Loucy (cell line): ENCODE data around the gene XRCC1.
"Not testable (repeated sequence)": the region's sequence is repeated elsewhere in the genome, so short reads cannot be mapped to it uniquely, and the experiment has no call there.

Experiments used
- H2AFZ ChIP-seq: fragments of 200-600 bp; sonication (generic); 2 replicates; pipeline ENCODE4 v1.6.0; 2016; ENCODE audit warnings: antibody characterized with exemption, mild to moderate bottlenecking, low read length, moderate library complexity
- H3F3A ChIP-seq: fragments of 200-600 bp; 2 replicates; pipeline ENCODE4 v1.6.0; 2016; ENCODE audit warnings: antibody characterized with exemption, low read depth, mild to moderate bottlenecking
- H3K27me3 ChIP-seq: fragments of 200-600 bp; sonication (generic); 2 replicates; pipeline ENCODE4 v1.6.1; 2014; ENCODE audit warnings: low read length, mild to moderate bottlenecking; ENCODE audit not compliant: insufficient read depth, poor library complexity, severe bottlenecking
- H3K36me3 ChIP-seq: fragments of 200-600 bp; sonication (generic); 2 replicates; pipeline ENCODE4 v1.6.1; 2016; ENCODE audit warnings: low read length; ENCODE audit not compliant: insufficient read depth
- H3K4me1 ChIP-seq: fragments of 200-600 bp; sonication (generic); 2 replicates; pipeline ENCODE4 v1.5.1; 2014; ENCODE audit warnings: low read length, mild to moderate bottlenecking; ENCODE audit not compliant: insufficient read depth, poor library complexity, severe bottlenecking
- H3K4me2 ChIP-seq: fragments of 200-600 bp; sonication (generic); 2 replicates; pipeline ENCODE4 v1.6.0; 2014; ENCODE audit warnings: antibody characterized with exemption, low read length, low read depth, mild to moderate bottlenecking; ENCODE audit not compliant: poor library complexity, severe bottlenecking
- H3K4me3 ChIP-seq: fragments of 200-600 bp; sonication (generic); 2 replicates; pipeline ENCODE4 v1.5.1; 2014; ENCODE audit warnings: low read length, mild to moderate bottlenecking, mixed read lengths; ENCODE audit not compliant: poor library complexity, severe bottlenecking
- H3K79me2 ChIP-seq: fragments of 200-600 bp; sonication (generic); 2 replicates; pipeline ENCODE4 v1.6.1; 2014; ENCODE audit warnings: low read length; ENCODE audit not compliant: insufficient read depth
- H3K9ac ChIP-seq: fragments of 200-600 bp; sonication (generic); 2 replicates; pipeline ENCODE4 v1.6.0; 2014; ENCODE audit warnings: mild to moderate bottlenecking, low read depth, low read length, moderate library complexity; ENCODE audit not compliant: poor library complexity, severe bottlenecking
- H3K9me2 ChIP-seq: fragments of 200-600 bp; sonication (generic); replicated peaks from 2 replicates; pipeline ENCODE4 v1.6.1; 2016; ENCODE audit warnings: low read depth, low read length, mixed read lengths
- H3K9me3 ChIP-seq: fragments of 200-600 bp; sonication (generic); 2 replicates; pipeline ENCODE4 v1.6.1; 2014; ENCODE audit warnings: mild to moderate bottlenecking, antibody characterized with exemption, low read length, low read depth; ENCODE audit not compliant: insufficient read depth
- H4K20me1 ChIP-seq: fragments of 200-600 bp; sonication (generic); 2 replicates; pipeline ENCODE4 v1.6.0; 2014; ENCODE audit warnings: antibody characterized with exemption, low read length, mild to moderate bottlenecking; ENCODE audit not compliant: insufficient read depth, poor library complexity, severe bottlenecking
- EZH2phosphoT487 ChIP-seq: fragments of 200-600 bp; IDR thresholded peaks from 2 replicates; pipeline ENCODE4 v1.6.1; 2018; ENCODE audit warnings: antibody characterized with exemption, mild to moderate bottlenecking, moderate library complexity, borderline replicate concordance
- TF ChIP-seq, protein P1 (sequence below): fragments of 200-600 bp; sonication (generic); conservative IDR thresholded peaks from 2 replicates; pipeline ENCODE4 v1.5.1; 2014; ENCODE audit warnings: mild to moderate bottlenecking, antibody characterized with exemption, low read length

Gene XRCC1

DNA sequence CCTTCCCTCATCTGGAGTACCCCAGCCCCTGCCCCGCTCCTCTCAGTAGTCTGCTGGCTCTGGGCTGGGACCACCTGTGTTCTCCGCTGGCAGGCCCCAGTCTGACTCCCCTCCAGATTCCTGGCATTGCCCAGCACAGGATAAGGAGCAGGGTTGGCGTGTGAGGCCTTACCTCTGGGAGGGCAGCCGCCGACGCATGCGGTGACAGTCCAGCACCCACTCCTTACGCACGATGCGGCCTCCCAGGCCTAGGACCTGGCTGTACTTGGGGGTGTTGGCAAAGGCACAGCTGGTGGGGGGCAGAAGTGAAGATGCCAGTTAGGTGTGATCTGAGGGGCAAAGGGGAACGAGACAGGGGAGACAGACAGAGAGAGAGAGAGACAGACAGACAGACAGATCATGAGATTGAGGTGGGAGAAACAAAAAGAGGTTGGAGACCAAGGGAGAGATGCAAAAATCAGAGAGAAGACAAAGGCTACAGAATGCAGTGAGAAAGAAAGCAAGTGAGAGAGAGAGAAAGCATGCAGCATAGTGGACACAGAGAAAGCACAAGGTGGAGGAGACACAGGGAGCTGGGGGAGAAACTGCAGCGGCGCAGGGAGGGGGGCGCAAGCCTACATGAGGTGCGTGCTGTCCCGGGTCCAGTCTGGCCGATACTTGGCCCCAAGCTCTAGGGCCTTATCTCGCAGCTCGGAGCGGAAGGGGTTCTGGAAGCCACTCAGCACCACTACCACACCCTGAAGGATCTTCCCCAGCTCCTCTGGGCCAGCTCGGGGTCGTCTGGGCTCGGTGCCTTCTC, 23.7 kb downstream of the XRCC1 start:
- Histone ChIP-seq H3K36me3 (peaks cover 55% of the 10 kb centered on the region; the same call in 1 of the 2 replicates), H3K27me3 (no peaks in the 10 kb centered on the region), H3K79me2 (0 out of 2 replicates have a peak, but pooled peaks cover 5% of the 10 kb centered on the region), H3K4me2 (no peak overlapping the region), H3F3A (no peaks in the 10 kb centered on the region), H3K4me1 (no peaks in the 10 kb centered on the region), H4K20me1 (no peaks in the 10 kb centered on the region), H3K9me3 (no peaks in the 10 kb centered on the region), H3K4me3 (no peak overlapping the region), H3K9me2 (no peaks in the 10 kb centered on the region), H2AFZ (no peak overlapping the region), H3K9ac (no peak overlapping the region)
- no peak for TF ChIP-seq EZH2phosphoT487
- TF ChIP-seq, protein P1, sequence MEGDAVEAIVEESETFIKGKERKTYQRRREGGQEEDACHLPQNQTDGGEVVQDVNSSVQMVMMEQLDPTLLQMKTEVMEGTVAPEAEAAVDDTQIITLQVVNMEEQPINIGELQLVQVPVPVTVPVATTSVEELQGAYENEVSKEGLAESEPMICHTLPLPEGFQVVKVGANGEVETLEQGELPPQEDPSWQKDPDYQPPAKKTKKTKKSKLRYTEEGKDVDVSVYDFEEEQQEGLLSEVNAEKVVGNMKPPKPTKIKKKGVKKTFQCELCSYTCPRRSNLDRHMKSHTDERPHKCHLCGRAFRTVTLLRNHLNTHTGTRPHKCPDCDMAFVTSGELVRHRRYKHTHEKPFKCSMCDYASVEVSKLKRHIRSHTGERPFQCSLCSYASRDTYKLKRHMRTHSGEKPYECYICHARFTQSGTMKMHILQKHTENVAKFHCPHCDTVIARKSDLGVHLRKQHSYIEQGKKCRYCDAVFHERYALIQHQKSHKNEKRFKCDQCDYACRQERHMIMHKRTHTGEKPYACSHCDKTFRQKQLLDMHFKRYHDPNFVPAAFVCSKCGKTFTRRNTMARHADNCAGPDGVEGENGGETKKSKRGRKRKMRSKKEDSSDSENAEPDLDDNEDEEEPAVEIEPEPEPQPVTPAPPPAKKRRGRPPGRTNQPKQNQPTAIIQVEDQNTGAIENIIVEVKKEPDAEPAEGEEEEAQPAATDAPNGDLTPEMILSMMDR, result no peak

DNA sequence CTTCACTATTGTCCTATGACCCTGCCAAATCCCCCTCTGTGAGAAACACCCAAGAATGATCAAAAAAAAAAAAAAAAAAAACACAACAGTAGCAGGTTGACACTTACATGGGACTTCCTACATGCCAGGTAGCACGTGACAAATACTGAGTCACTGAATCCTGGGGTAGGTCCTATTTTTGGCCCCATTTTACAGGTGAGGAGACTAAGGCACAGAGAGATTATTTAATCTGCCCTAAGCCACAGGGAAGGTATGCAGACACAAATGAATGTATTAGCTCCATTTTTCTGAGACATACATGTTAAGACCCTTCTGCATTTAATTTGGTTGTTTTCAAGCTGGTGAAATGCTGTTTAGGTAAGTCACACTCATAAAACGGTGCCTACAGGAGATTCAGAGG, 26.6 kb downstream of the XRCC1 start:
- Histone ChIP-seq H3F3A (no peaks in the 10 kb centered on the region), H3K4me3 (no peak overlapping the region), H3K79me2 (no peaks in the 10 kb centered on the region), H3K36me3 (peaks cover 47% of the 10 kb centered on the region; the same call in 1 of the 2 replicates), H2AFZ (no peak overlapping the region), H3K4me2 (no peak overlapping the region), H3K27me3 (no peaks in the 10 kb centered on the region), H4K20me1 (no peaks in the 10 kb centered on the region), H3K9me2 (no peaks in the 10 kb centered on the region), H3K9ac (no peak overlapping the region), H3K9me3 (no peaks in the 10 kb centered on the region), H3K4me1 (no peaks in the 10 kb centered on the region)
- no peak for TF ChIP-seq EZH2phosphoT487
- TF ChIP-seq, protein P1, result no peak

DNA sequence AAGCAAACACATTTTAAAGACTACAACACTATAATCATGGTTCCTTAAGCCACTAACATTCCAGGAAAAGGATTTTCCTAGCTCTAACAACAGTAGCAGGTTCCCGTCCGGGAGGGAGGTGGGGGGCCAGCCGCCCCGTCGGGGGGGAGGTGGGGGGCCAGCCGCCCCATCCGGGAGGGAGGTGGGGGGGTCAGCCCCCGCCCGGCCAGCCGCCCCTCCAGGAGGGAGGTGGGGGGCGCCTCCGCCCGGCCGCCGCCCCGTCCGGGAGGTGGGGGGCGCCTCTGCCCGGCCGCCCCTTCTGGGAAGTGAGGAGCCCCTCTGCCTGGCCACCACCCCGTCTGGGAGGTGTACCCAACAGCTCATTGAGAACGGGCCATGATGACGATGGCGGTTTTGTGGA, 27.4 kb downstream of the XRCC1 start:
- not testable (repeated sequence) for H2AFZ ChIP-seq, H3K9ac ChIP-seq, H3K4me1 ChIP-seq, H3K9me2 ChIP-seq, H4K20me1 ChIP-seq, H3F3A ChIP-seq, H3K4me2 ChIP-seq, H3K27me3 ChIP-seq, H3K9me3 ChIP-seq, H3K79me2 ChIP-seq, H3K4me3 ChIP-seq
- peaks cover 47% of the 10 kb centered on the region; the same call in 1 of the 2 replicates for H3K36me3 ChIP-seq

DNA sequence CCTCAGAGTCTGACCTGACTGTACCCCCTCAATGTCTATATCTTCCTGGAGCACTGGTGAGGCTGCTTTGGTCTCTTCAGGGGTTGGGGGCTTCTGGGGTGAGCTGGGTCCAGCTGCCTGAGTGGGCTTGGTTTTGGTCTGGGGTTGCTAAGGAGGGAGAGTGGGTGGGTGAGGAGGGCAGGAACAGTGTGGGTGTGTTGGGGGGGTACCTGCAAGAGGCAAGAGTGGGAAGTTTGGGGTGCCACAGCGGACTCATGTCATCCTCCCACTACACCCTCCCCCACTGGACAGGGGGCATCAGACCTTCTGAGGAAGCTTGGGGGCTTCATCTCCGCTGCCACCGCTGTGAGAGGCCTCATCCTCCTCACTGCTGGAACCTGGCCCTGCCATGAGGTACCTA, 28.7 kb downstream of the XRCC1 start:
- no peaks in the 10 kb centered on the region for H3K9me2 ChIP-seq
- no peak overlapping the region for H2AFZ ChIP-seq
- no peaks in the 10 kb centered on the region for H3K27me3 ChIP-seq
- H3K9ac ChIP-seq, result no peak overlapping the region
- no peak overlapping the region for H3K4me2 ChIP-seq
- no peaks in the 10 kb centered on the region for H3F3A ChIP-seq
- H3K79me2 ChIP-seq, result no peaks in the 10 kb centered on the region
- peaks cover 42% of the 10 kb centered on the region; the same call in 1 of the 2 replicates for H3K36me3 ChIP-seq
- H3K4me1 ChIP-seq, result no peaks in the 10 kb centered on the region
- H4K20me1 ChIP-seq, result no peaks in the 10 kb centered on the region
- H3K4me3 ChIP-seq, result no peak overlapping the region
- no peak for TF ChIP-seq EZH2phosphoT487
- TF ChIP-seq, protein P1, result no peak
- H3K9me3 ChIP-seq, result no peaks in the 10 kb centered on the region
